Panc1 (cell line): ENCODE data around the gene TRPM4. TPM values are rescaled to one million over a fixed set of nuclear protein-coding genes. Genes with fewer than 3 reads are reported as not detected.

ENCODE experiments used
- ATAC-seq: fragments of 200-7000 bp; cut with Tn5 transposase; 2 replicates; pipeline ENCODE4 v1.9.1; 2020; ENCODE audit warnings: mild to moderate bottlenecking, moderate library complexity
- BruUV-seq: library from RNA; stranded (reverse); fragments of 400-500 nt; replicated peaks from 2 replicates; lab custom pipeline; 2021; lab: Mats Ljungman, UMichigan
- CTCF ChIA-PET: fragments of 300-600 bp; sonication (Branson Sonifier 250); formaldehyde crosslinking; loops from one replicate; lab custom pipeline; 2022; ENCODE audit warnings: antibody characterized with exemption; lab: Charles Lee
- POLR2A ChIA-PET: fragments of 300-600 bp; sonication (Branson Sonifier 250); formaldehyde crosslinking; loops from one replicate; lab custom pipeline; 2022; ENCODE audit warnings: antibody characterized with exemption; lab: Charles Lee
- DNase-seq: peaks from one replicate; pipeline ENCODE4 v3.0.0-alpha.2; 2010; ENCODE audit warnings: low read depth, low spot score
- H3K27ac ChIP-seq: 2 replicates; pipeline ENCODE4 v1.5.1; 2011; ENCODE audit warnings: mild to moderate bottlenecking, low read length, inconsistent platforms
- H3K27me3 ChIP-seq: fragments of 200-500 bp; sonication (Bioruptor generic); 2 replicates; pipeline ENCODE4 v1.6.0; 2014; ENCODE audit warnings: low read length, inconsistent platforms; ENCODE audit not compliant: control insufficient read depth, insufficient read depth
- H3K36me3 ChIP-seq: fragments of 200-500 bp; sonication (Bioruptor generic); 2 replicates; pipeline ENCODE4 v1.5.1; 2014; ENCODE audit warnings: inconsistent platforms, mild to moderate bottlenecking, low read length, moderate library complexity; ENCODE audit not compliant: control insufficient read depth, insufficient read depth
- H3K4me1 ChIP-seq: 2 replicates; pipeline ENCODE4 v1.5.1; 2011; ENCODE audit warnings: inconsistent platforms, mild to moderate bottlenecking, low read length, moderate library complexity; ENCODE audit not compliant: control insufficient read depth, insufficient read depth
- H3K4me3 ChIP-seq, 2 experiments: 2 replicates each; pipeline ENCODE4 v1.5.1; 2011 to 2012; ENCODE audit warnings: low read depth in 2 of 2, low read length in 2 of 2, mild to moderate bottlenecking in 2 of 2, inconsistent platforms in 1 of 2, moderate library complexity in 1 of 2
- H3K9me3 ChIP-seq: fragments of 200-500 bp; sonication (Bioruptor generic); 2 replicates; pipeline ENCODE4 v1.5.1; 2014; ENCODE audit warnings: low read depth, mild to moderate bottlenecking, inconsistent platforms, low read length, moderate library complexity; ENCODE audit not compliant: control insufficient read depth, insufficient read depth
- CTCF ChIP-seq: fragments of 450-650 bp; IDR thresholded peaks from 2 replicates; pipeline ENCODE4 v1.5.1; 2017; ENCODE audit warnings: mild to moderate bottlenecking
- POLR2AphosphoS5 ChIP-seq: IDR thresholded peaks from 2 replicates; pipeline ENCODE4 v1.6.1; 2012; ENCODE audit warnings: mild to moderate bottlenecking, low read depth, low read length, moderate library complexity
- SIN3A ChIP-seq: IDR thresholded peaks from 2 replicates; pipeline ENCODE4 v1.6.1; 2012; ENCODE audit warnings: low read depth, mild to moderate bottlenecking, low read length, moderate library complexity, borderline replicate concordance; ENCODE audit not compliant: insufficient read depth
- TCF7L2 ChIP-seq: IDR thresholded peaks from 2 replicates; pipeline ENCODE4 v1.6.1; 2011; ENCODE audit warnings: mild to moderate bottlenecking, low read depth, low read length, inconsistent platforms
- in situ Hi-C: cut with HindIII; loops from 2 replicates; pipeline ENCODE4 v1.10.0; 2016; ENCODE audit warnings: low sequenced_read_pairs, low pct_unique_long_range_greater_than_20kb
- intact Hi-C: fragments of 100-400 bp; cut with micrococcal nuclease; formaldehyde crosslinking; loops from one replicate; pipeline ENCODE4 v1.10.0; 2022; ENCODE audit not compliant: unreplicated experiment
- total RNA-seq: library from RNA; stranded (reverse); gene quantifications from one replicate; pipeline ENCODE4 v1.2.1, GENCODE V29; 2021; ENCODE audit not compliant: unreplicated experiment
- TF ChIP-seq, protein P1 (sequence below), 2 experiments: IDR thresholded peaks; 2 replicates each; pipeline ENCODE4 v1.6.1; 2011 to 2012; ENCODE audit warnings: low read depth in 2 of 2, control low read depth in 1 of 2, low read length in 1 of 2, mild to moderate bottlenecking in 1 of 2, moderate library complexity in 1 of 2; ENCODE audit not compliant: insufficient read depth in 1 of 2

TRPM4 gene
- total RNA-seq, 1 experiment from 2014 or later = 19.4 TPM

DNA sequence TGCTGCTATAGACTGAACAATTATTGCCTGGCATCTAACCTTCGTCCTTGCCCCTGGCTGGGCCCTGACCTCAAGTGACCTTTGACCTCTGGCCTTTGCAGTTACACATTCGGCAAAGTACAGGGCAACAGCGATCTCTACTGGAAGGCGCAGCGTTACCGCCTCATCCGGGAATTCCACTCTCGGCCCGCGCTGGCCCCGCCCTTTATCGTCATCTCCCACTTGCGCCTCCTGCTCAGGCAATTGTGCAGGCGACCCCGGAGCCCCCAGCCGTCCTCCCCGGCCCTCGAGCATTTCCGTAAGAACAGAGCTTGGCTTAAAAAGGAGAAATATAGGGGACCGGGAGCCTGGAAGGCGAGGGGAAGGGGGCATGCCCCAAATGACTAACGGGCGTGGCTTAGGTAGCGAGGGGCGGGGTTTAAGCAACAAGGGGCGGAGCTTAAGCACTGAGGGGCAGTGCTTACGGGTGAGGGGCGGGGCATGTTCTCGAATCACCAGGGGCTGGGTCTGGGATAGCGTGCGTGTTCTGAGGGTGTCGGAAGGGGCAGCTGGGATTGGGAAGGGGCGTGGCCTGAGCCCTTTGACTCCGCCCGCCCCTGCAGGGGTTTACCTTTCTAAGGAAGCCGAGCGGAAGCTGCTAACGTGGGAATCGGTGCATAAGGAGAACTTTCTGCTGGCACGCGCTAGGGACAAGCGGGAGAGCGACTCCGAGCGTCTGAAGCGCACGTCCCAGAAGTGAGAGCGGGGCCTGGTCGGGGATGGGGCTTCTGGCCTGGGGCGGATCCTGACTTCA is 52.7 kb downstream of the TRPM4 start:
- DNase-seq (no peak), ATAC-seq (peak; percentile 57; the same call in 1 of the 2 replicates)
- no peaks in the 10 kb centered on the region for H3K4me1 ChIP-seq
- no peaks in the 10 kb centered on the region for H3K9me3 ChIP-seq
- TF ChIP-seq, protein P1, sequence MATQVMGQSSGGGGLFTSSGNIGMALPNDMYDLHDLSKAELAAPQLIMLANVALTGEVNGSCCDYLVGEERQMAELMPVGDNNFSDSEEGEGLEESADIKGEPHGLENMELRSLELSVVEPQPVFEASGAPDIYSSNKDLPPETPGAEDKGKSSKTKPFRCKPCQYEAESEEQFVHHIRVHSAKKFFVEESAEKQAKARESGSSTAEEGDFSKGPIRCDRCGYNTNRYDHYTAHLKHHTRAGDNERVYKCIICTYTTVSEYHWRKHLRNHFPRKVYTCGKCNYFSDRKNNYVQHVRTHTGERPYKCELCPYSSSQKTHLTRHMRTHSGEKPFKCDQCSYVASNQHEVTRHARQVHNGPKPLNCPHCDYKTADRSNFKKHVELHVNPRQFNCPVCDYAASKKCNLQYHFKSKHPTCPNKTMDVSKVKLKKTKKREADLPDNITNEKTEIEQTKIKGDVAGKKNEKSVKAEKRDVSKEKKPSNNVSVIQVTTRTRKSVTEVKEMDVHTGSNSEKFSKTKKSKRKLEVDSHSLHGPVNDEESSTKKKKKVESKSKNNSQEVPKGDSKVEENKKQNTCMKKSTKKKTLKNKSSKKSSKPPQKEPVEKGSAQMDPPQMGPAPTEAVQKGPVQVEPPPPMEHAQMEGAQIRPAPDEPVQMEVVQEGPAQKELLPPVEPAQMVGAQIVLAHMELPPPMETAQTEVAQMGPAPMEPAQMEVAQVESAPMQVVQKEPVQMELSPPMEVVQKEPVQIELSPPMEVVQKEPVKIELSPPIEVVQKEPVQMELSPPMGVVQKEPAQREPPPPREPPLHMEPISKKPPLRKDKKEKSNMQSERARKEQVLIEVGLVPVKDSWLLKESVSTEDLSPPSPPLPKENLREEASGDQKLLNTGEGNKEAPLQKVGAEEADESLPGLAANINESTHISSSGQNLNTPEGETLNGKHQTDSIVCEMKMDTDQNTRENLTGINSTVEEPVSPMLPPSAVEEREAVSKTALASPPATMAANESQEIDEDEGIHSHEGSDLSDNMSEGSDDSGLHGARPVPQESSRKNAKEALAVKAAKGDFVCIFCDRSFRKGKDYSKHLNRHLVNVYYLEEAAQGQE (IDR thresholded peaks at IDR 0.05; ENCODE audit: insufficient read depth in 1 of 2, low read depth in 2 of 2, low read length in 1 of 2) = no peak
- TF ChIP-seq POLR2AphosphoS5 (no peak), CTCF (no peak), TCF7L2 (no peak), SIN3A (no peak)
- H3K4me3 ChIP-seq = no peak overlapping the region
- POLR2A ChIA-PET = no interaction called here
- no peak overlapping the region for H3K27ac ChIP-seq
- CTCF ChIA-PET = interaction anchor here (0.5 to 0.7 kb wide), 3 partner anchors 11 to 95 kb away, joined by 4 to 7 read pairs (median 4); no protein-coding TSS in a partner anchor
- no TSS peak for BruUV-seq
- H3K36me3 ChIP-seq = no peaks in the 10 kb centered on the region; the same call in 1 of the 2 replicates
- H3K27me3 ChIP-seq = no peaks in the 10 kb centered on the region
- intact Hi-C loops (no loop called here), in situ Hi-C loops (no loop called here)

GRCh38 chr19:49210901-49211451 is 53.4 kb downstream of the TRPM4 start:
- DNase-seq = no peak
- Histone ChIP-seq H3K27ac (no peak overlapping the region), H3K36me3 (no peaks in the 10 kb centered on the region; the same call in 1 of the 2 replicates), H3K27me3 (no peaks in the 10 kb centered on the region), H3K9me3 (no peaks in the 10 kb centered on the region), H3K4me1 (no peaks in the 10 kb centered on the region), H3K4me3 (no peak overlapping the region)
- ChIA-PET POLR2A (no interaction called here), CTCF (no interaction called here)
- in situ Hi-C loops (no loop called here), intact Hi-C loops (no loop called here)
- no TSS peak for BruUV-seq
- no peak for ATAC-seq
- TF ChIP-seq CTCF (no peak), TCF7L2 (no peak), SIN3A (no peak), POLR2AphosphoS5 (no peak)
- TF ChIP-seq, protein P1 (IDR thresholded peaks at IDR 0.05; ENCODE audit: insufficient read depth in 1 of 2, low read depth in 2 of 2, low read length in 1 of 2) = no peak
